ENCODE results near the gene PTBP1. TPM values are rescaled to one million over a fixed set of nuclear protein-coding genes. Genes with fewer than 3 reads are reported as not detected.

PTBP1 gene
- total and polyA plus RNA-seq, 2 donors: 104 to 108 TPM

- Histone ChIP-seq H3K36me3 (ENCODE audit: insufficient read depth) (no peaks in the 10 kb centered on the region), H3K27ac (ENCODE audit: low read depth) (no peak overlapping the region), H3K4me3 (ENCODE audit: low read depth, low read length) (no peak overlapping the region), H3K4me1 (ENCODE audit: insufficient read depth) (peaks cover 2% of the 10 kb centered on the region)
- no peak for DNase-seq (ENCODE audit: extremely low spot score)
- WGBS: 36% methylated on average over 29 of the region's 29 CpGs
Observed at GRCh38 chr19:782185-782877, 14.9 kb upstream of the PTBP1 start.

DNA sequence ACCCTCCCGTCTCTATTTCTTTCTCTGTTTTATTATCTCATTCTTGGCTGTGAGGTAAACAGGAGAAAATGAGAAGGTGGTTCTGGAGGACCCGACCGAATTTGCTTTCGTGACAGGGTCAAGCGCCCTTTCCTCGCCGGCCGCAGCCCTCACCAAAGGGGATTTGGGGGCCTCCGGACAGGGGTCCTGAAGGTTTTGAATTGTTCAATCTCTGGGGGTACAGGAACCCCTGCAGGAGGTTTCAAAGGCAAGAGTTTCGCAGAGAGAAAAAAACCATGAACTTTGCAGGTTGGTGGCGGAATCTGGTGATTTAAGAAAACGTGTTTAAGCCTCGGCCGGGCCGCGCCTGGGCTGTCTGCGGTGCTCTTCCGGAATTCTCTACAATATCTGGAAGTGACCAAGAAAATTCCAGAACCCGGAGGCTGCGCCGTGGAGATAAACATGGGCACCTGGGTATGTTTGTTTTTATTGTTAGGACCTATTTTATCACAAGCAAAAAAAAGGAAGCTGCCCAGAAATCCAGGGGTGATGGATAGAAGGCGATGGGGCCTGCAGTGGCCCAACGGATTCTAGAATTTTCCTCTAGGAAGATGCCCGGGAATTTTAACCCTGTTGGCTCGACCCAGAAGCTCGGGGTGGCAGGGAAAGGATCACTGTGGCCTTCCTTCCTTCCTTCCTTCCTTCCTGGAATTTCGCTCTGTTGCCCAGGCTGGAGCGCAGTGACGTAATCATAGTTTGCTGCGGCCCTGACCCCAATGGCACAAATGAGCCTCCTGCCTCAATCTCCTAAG lies 14.2 kb upstream of the PTBP1 start:
- H3K4me3 ChIP-seq (ENCODE audit: low read depth, low read length): no peak overlapping the region
- no peak for DNase-seq (ENCODE audit: extremely low spot score)
- 74% methylated on average over 30 of the region's 30 CpGs for WGBS
- no peaks in the 10 kb centered on the region for H3K36me3 ChIP-seq (ENCODE audit: insufficient read depth)
- no peak overlapping the region for H3K27ac ChIP-seq (ENCODE audit: low read depth)
- peaks cover 2% of the 10 kb centered on the region for H3K4me1 ChIP-seq (ENCODE audit: insufficient read depth)

GRCh38 chr19:784541-784940 lies 12.7 kb upstream of the PTBP1 start:
- peaks cover 2% of the 10 kb centered on the region for H3K4me1 ChIP-seq (ENCODE audit: insufficient read depth)
- no peak overlapping the region for H3K4me3 ChIP-seq (ENCODE audit: low read depth, low read length)
- no peak overlapping the region for H3K27ac ChIP-seq (ENCODE audit: low read depth)
- 81% methylated on average over 13 of the region's 13 CpGs for WGBS
- H3K36me3 ChIP-seq (ENCODE audit: insufficient read depth): no peaks in the 10 kb centered on the region
- no peak for DNase-seq (ENCODE audit: extremely low spot score)

GRCh38 chr19:787536-787935 lies 9.7 kb upstream of the PTBP1 start:
- Histone ChIP-seq H3K4me1 (ENCODE audit: insufficient read depth) (peaks cover 2% of the 10 kb centered on the region), H3K36me3 (ENCODE audit: insufficient read depth) (no peaks in the 10 kb centered on the region), H3K4me3 (ENCODE audit: low read depth, low read length) (no peak overlapping the region), H3K27ac (ENCODE audit: low read depth) (no peak overlapping the region)
- no peak for DNase-seq (ENCODE audit: extremely low spot score)
- WGBS: 90% methylated on average over 16 of the region's 16 CpGs

- 57% methylated on average over 11 of the region's 11 CpGs for WGBS
- Histone ChIP-seq H3K4me1 (ENCODE audit: insufficient read depth) (no peaks in the 10 kb centered on the region), H3K36me3 (ENCODE audit: insufficient read depth) (no peaks in the 10 kb centered on the region), H3K27ac (ENCODE audit: low read depth) (no peak overlapping the region), H3K4me3 (ENCODE audit: low read depth, low read length) (no peak overlapping the region)
- DNase-seq (ENCODE audit: extremely low spot score): no peak
Observed at GRCh38 chr19:788686-788982, 8.6 kb upstream of the PTBP1 start.

- 43% methylated on average over 33 of the region's 33 CpGs for WGBS
- Histone ChIP-seq H3K4me1 (ENCODE audit: insufficient read depth) (no peaks in the 10 kb centered on the region), H3K36me3 (ENCODE audit: insufficient read depth) (no peaks in the 10 kb centered on the region), H3K27ac (ENCODE audit: low read depth) (no peak overlapping the region), H3K4me3 (ENCODE audit: low read depth, low read length) (no peak overlapping the region)
- no peak for DNase-seq (ENCODE audit: extremely low spot score)
Observed at GRCh38 chr19:788983-789700, 8.1 kb upstream of the PTBP1 start.

GRCh38 chr19:789701-790060 lies 7.6 kb upstream of the PTBP1 start:
- no peaks in the 10 kb centered on the region for H3K36me3 ChIP-seq (ENCODE audit: insufficient read depth)
- 84% methylated on average over 9 of the region's 9 CpGs for WGBS
- H3K4me1 ChIP-seq (ENCODE audit: insufficient read depth): no peaks in the 10 kb centered on the region
- H3K4me3 ChIP-seq (ENCODE audit: low read depth, low read length): no peak overlapping the region
- H3K27ac ChIP-seq (ENCODE audit: low read depth): no peak overlapping the region
- DNase-seq (ENCODE audit: extremely low spot score): no peak

- DNase-seq (ENCODE audit: extremely low spot score): no peak
- no peaks in the 10 kb centered on the region for H3K36me3 ChIP-seq (ENCODE audit: insufficient read depth)
- no peak overlapping the region for H3K27ac ChIP-seq (ENCODE audit: low read depth)
- WGBS: 85% methylated on average over 26 of the region's 26 CpGs
- H3K4me3 ChIP-seq (ENCODE audit: low read depth, low read length): no peak overlapping the region
- no peaks in the 10 kb centered on the region for H3K4me1 ChIP-seq (ENCODE audit: insufficient read depth)
Observed at GRCh38 chr19:791007-791566, 6.2 kb upstream of the PTBP1 start.

- DNase-seq (ENCODE audit: extremely low spot score): no peak
- WGBS: 57% methylated on average over 8 of the region's 8 CpGs
- no peaks in the 10 kb centered on the region for H3K36me3 ChIP-seq (ENCODE audit: insufficient read depth)
- no peaks in the 10 kb centered on the region for H3K4me1 ChIP-seq (ENCODE audit: insufficient read depth)
- H3K4me3 ChIP-seq (ENCODE audit: low read depth, low read length): no peak overlapping the region
- H3K27ac ChIP-seq (ENCODE audit: low read depth): peak overlapping the region; percentile 38
Observed at GRCh38 chr19:791567-792305, 5.5 kb upstream of the PTBP1 start.

- WGBS: 75% methylated on average over 16 of the region's 16 CpGs
- H3K4me3 ChIP-seq (ENCODE audit: low read depth, low read length): no peak overlapping the region
- H3K27ac ChIP-seq (ENCODE audit: low read depth): peak overlapping the region; percentile 38
- no peak for DNase-seq (ENCODE audit: extremely low spot score)
- H3K4me1 ChIP-seq (ENCODE audit: insufficient read depth): no peaks in the 10 kb centered on the region
- no peaks in the 10 kb centered on the region for H3K36me3 ChIP-seq (ENCODE audit: insufficient read depth)
Observed at GRCh38 chr19:792306-792885, 4.9 kb upstream of the PTBP1 start.

DNA sequence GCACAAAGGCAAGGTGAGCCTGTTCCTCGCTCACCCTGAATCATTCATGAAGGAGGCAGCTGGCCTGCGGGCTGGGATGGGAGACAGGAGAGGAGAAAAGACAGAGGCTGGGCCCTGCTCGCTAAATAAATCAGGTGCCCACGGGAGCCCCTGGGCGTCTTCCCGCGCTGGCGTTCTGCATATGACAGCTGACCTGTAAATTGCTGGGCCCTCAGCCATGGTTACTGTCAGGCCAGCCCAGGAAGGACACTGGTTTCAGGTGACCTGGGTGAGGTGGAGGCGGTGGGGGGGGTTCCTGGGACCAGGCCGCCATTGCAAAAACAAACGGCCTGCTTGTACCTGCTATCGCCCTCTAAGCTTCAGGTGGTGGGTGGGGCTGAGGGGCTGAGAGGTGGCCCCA lies 3.4 kb upstream of the PTBP1 start:
- no peak overlapping the region for H3K27ac ChIP-seq (ENCODE audit: low read depth)
- H3K36me3 ChIP-seq (ENCODE audit: insufficient read depth): no peaks in the 10 kb centered on the region
- no peak overlapping the region for H3K4me3 ChIP-seq (ENCODE audit: low read depth, low read length)
- 95% methylated on average over 12 of the region's 12 CpGs for WGBS
- no peak for DNase-seq (ENCODE audit: extremely low spot score)
- no peaks in the 10 kb centered on the region for H3K4me1 ChIP-seq (ENCODE audit: insufficient read depth)

DNA sequence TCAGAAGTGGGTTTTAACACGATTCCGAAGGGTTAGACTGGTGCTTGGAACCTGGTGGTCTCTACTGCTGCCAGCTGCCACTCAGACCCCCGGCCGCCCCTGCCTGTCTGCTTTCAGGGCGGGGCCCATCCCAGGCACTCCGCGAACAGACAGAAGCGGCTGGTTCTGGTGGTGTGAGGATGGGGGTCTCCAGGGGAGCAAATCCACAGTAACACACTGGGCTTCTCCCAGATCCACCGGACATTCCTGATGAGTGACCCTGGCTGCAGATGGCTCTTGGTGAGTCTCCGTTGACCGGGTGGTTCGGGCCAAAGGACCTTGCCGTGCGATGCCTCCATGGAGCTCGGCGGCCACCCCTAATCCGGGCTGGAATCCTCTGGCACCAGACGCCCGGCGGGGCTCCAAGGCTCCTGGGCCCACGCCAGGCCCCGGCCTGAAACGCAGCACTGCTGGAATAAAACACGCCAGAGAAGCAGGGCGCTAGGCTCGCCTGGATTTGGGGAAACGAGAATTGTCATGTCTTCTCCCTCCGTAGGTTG lies 2.1 kb upstream of the PTBP1 start:
- DNase-seq (ENCODE audit: extremely low spot score): no peak
- 47% methylated on average over 28 of the region's 28 CpGs for WGBS

More for the DNA sequence above, 2.1 kb upstream of the PTBP1 start:
- Histone ChIP-seq H3K27ac (ENCODE audit: low read depth) (peak overlapping the region; percentile 13), H3K36me3 (ENCODE audit: insufficient read depth) (no peaks in the 10 kb centered on the region), H3K4me3 (ENCODE audit: low read depth, low read length) (no peak overlapping the region), H3K4me1 (ENCODE audit: insufficient read depth) (no peaks in the 10 kb centered on the region)

All from urinary bladder (tissue), 4 donors.